Measurements from ENCODE around the gene SYCE3.

DNA sequence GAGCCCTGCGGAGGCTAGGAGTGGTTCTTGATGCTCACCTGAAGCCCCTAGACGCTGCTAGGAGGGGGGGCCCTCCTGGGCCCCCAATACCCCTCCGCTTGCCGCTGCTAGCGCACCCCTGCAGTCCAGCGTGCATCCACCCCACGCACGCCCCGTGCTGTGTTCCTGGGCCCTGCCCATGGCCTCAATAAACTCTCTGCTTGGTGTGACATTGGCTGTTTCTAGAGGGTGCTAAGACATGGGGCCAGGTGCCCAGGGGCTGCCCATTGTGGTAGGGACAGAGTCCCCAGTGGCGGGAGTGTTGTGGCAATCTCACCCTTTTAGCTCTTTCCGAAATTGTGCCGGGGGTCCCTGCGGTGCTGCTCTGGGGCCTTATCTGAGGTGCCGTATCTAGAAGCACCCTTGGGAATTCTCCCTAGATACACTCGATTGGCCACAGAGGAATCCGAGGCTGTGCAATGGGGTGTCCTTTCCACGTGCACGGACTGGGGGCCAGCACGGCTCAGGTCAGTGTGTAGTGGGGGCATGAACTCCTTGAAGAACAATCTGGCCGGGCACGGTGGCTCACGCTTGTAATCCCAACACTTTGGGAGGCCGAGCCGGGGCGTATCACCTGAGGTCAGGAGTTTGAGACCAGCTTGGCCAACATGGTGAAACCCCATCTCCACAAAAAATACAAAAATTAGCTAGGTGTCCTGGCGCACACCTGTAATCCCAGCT is 48.8 kb upstream of the SYCE3 start:
- TF ChIP-seq EZH2 (IDR thresholded peaks at IDR 0.05; ENCODE audit: borderline replicate concordance, low read depth, low read length, severe bottlenecking) (no peak), CTCF (IDR thresholded peaks at IDR 0.05; ENCODE audit: extremely low read depth in 1 of 2, insufficient read depth in 1 of 2, low read depth in 1 of 2, low read length in 2 of 2) (no peak), POLR2A (IDR thresholded peaks at IDR 0.05; ENCODE audit: low read depth, low read length) (no peak)
